ENCODE data around the gene VRTN. TPM values are rescaled to one million over a fixed set of nuclear protein-coding genes. Genes with fewer than 3 reads are reported as not detected.

The VRTN gene
- total and polyA plus RNA-seq, 4 donors, result not detected

DNA sequence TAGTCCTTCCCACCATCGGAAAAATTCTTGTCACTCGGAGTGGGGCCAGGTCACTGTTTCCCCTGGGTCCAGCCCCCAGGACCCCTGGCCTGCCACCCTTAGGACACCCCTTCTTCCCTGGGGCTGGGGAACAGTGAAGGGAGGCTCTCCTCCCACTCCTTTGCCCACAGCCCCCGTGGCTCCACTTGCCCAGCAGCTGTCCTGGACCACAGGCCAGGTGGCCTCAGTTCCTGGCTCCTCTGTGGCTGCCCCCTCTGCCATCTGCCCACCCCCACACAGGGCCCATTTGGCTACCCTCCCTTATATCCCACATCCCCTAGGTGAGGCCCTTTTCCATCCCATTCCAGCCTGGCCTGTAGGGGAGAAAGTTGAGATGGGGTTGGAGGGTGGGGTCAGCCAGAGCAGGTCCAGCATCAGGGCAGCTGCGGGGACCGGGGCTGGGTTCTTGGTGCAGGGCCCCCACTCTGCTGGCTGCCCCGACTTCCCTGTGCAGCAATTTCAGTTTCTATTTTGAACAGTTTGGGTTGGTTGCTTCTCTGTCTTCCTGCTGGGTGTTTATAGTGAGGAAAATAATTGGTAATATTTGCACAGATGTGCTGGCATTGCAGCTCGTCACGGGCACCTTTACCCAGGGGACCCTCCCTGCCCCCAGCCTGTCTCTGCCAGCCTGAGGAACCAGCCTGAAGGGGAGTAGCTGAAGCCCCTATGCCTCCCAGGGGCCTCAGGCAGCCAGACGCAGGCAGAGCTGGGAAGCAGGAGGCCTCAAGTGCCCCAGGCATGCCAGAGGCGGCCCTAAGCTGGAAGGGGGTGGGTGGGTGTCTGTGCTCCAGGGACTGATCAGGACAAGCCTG is 54.4 kb downstream of the VRTN start:
- WGBS (ENCODE audit: insufficient coverage), result 53% methylated on average over 8 of the region's 10 CpGs
- Histone ChIP-seq H3K27me3 (ENCODE audit: control insufficient read depth, insufficient read depth, low read length) (no peaks in the 10 kb centered on the region), H3K36me3 (ENCODE audit: control insufficient read depth, insufficient read depth, low read length) (peaks cover 7% of the 10 kb centered on the region), H3K9me3 (ENCODE audit: control insufficient read depth, insufficient read depth, low read length) (no peaks in the 10 kb centered on the region), H3K4me3 (ENCODE audit: low read depth, low read length) (no peak overlapping the region), H3K27ac (ENCODE audit: low read depth, low read length) (no peak overlapping the region), H3K4me1 (ENCODE audit: control insufficient read depth, insufficient read depth, low read length) (peaks cover 26% of the 10 kb centered on the region)
- peak in 1 of 6 donors; percentile 81 for DNase-seq (ENCODE audit: low read depth in 4 of 6, low spot score in 6 of 6)

DNA sequence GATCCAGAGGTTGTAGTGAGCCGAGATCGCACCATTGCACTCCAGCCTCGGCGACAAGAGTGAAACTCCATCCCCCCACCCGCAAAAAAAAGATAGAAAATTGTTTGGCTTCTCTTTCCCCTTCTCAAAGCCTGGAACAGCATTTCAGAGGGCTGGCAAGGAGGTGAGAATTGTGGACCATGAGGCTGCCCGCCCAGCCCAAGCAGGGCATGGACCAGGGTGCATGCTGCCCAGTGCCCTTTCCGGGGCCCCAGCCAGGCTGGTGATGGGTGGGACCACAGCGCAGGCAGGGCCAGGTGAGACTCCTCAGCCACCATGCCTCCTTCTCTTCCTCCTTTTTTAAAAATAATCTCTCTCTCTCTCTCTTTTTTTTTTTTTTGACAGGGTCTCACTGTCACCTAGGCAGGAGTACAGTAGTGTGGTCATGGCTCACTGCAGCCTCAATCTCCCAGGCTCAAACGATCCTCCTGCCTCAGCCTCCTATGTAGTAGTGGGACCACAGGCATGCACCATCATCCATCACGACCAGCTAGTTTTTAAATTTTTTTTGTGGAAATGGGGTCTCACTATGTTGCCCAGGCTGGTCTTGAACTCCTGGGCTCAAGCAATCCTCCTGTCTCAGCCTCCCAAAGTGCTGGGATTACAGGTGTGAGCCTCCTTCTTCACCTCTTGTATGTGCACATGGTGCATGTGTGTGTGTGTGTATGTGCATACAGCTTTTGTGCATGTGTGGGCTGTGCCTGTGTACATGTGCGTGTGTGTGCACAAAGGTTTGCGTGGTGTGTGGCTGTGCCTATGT is 55.5 kb downstream of the VRTN start:
- WGBS (ENCODE audit: insufficient coverage), result 91% methylated on average over 9 of the region's 12 CpGs
- no peaks in the 10 kb centered on the region for H3K9me3 ChIP-seq (ENCODE audit: control insufficient read depth, insufficient read depth, low read length)
- DNase-seq (ENCODE audit: low read depth in 4 of 6, low spot score in 6 of 6), result no peak
- peaks cover 8% of the 10 kb centered on the region for H3K36me3 ChIP-seq (ENCODE audit: control insufficient read depth, insufficient read depth, low read length)
- peaks cover 26% of the 10 kb centered on the region for H3K4me1 ChIP-seq (ENCODE audit: control insufficient read depth, insufficient read depth, low read length)
- no peak overlapping the region for H3K4me3 ChIP-seq (ENCODE audit: low read depth, low read length)
- no peak overlapping the region for H3K27ac ChIP-seq (ENCODE audit: low read depth, low read length)
- H3K27me3 ChIP-seq (ENCODE audit: control insufficient read depth, insufficient read depth, low read length), result no peaks in the 10 kb centered on the region

DNA sequence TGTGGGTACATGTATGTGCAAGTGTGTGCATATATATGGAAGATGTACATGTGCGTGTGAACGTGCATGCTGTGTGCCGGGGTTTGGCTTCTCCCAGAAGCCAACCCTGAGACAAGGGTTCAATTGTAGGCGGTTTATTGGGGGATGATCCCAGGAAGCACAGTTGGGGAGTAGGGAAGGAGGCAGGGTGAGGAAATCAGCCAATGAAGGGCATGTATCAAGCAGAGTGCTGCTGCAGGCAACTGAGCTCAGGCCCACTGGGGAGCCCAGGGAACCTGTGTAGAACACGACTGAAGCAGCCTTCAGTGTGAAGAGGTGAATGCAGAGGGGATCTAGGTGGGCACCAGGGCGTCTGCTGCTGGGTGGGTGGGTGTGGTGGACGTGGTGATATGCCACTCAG is 56.2 kb downstream of the VRTN start:
- no peak overlapping the region for H3K4me3 ChIP-seq (ENCODE audit: low read depth, low read length)
- no peaks in the 10 kb centered on the region for H3K27me3 ChIP-seq (ENCODE audit: control insufficient read depth, insufficient read depth, low read length)
- no peak overlapping the region for H3K27ac ChIP-seq (ENCODE audit: low read depth, low read length)
- peaks cover 8% of the 10 kb centered on the region for H3K36me3 ChIP-seq (ENCODE audit: control insufficient read depth, insufficient read depth, low read length)
- no peak for DNase-seq (ENCODE audit: low read depth in 4 of 6, low spot score in 6 of 6)
- H3K9me3 ChIP-seq (ENCODE audit: control insufficient read depth, insufficient read depth, low read length), result no peaks in the 10 kb centered on the region
- WGBS (ENCODE audit: insufficient coverage), result 71% methylated on average over 7 of the region's 7 CpGs
- peaks cover 26% of the 10 kb centered on the region for H3K4me1 ChIP-seq (ENCODE audit: control insufficient read depth, insufficient read depth, low read length)

- 90% methylated on average over 2 of the region's 4 CpGs for WGBS (ENCODE audit: insufficient coverage)
- DNase-seq (ENCODE audit: low read depth in 4 of 6, low spot score in 6 of 6), result no peak
- Histone ChIP-seq H3K36me3 (ENCODE audit: control insufficient read depth, insufficient read depth, low read length) (peaks cover 8% of the 10 kb centered on the region), H3K4me3 (ENCODE audit: low read depth, low read length) (no peak overlapping the region), H3K27ac (ENCODE audit: low read depth, low read length) (no peak overlapping the region), H3K9me3 (ENCODE audit: control insufficient read depth, insufficient read depth, low read length) (no peaks in the 10 kb centered on the region), H3K27me3 (ENCODE audit: control insufficient read depth, insufficient read depth, low read length) (no peaks in the 10 kb centered on the region), H3K4me1 (ENCODE audit: control insufficient read depth, insufficient read depth, low read length) (peaks cover 25% of the 10 kb centered on the region)
Measured at GRCh38 chr14:74405663-74406062, 57.4 kb downstream of the VRTN start.

DNA sequence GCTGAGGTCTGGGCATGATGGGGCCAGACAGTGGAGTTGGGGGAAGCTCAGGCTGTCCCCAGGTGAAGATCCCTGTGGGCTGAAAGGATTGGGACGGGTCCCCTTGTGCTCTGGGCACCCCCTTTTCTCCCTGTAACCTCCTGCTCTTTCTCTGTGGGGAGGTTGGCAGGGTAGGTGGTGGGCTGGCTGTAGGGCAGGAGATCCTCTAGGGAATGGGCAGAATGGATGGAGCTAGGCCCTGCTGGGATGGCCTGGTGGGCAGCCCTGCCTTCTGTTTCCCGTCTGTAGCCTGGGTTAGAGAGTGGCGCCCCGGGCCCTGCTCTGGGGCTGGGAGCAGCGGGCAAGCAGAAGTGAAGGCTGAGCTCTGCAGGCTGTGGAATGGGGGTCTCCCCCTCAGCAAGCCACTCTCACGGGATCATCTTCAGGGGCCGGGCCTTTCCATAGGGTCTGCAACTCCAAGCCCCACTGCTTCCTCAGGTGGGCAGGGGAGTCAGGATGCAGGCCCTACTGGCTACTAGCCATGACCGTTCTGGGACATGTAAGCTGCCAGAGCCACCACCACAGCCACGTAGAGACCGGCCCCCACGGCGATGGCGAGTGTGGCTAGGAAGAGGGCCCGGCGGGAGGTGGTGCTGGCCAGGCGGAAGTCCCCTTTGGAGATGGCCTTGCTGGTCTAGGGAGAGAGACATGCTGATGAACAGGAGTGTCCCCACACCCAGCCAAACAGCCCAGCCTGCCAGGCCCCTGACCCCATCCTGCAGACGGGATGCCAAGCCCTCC is 58.9 kb downstream of the VRTN start:
- Histone ChIP-seq H3K36me3 (ENCODE audit: control insufficient read depth, insufficient read depth, low read length) (peaks cover 8% of the 10 kb centered on the region), H3K27me3 (ENCODE audit: control insufficient read depth, insufficient read depth, low read length) (no peaks in the 10 kb centered on the region), H3K9me3 (ENCODE audit: control insufficient read depth, insufficient read depth, low read length) (no peaks in the 10 kb centered on the region), H3K4me1 (ENCODE audit: control insufficient read depth, insufficient read depth, low read length) (peaks cover 11% of the 10 kb centered on the region), H3K4me3 (ENCODE audit: low read depth, low read length) (no peak overlapping the region), H3K27ac (ENCODE audit: low read depth, low read length) (no peak overlapping the region)
- WGBS (ENCODE audit: insufficient coverage), result 93% methylated on average over 15 of the region's 17 CpGs
- DNase-seq (ENCODE audit: low read depth in 4 of 6, low spot score in 6 of 6), result no peak

DNA sequence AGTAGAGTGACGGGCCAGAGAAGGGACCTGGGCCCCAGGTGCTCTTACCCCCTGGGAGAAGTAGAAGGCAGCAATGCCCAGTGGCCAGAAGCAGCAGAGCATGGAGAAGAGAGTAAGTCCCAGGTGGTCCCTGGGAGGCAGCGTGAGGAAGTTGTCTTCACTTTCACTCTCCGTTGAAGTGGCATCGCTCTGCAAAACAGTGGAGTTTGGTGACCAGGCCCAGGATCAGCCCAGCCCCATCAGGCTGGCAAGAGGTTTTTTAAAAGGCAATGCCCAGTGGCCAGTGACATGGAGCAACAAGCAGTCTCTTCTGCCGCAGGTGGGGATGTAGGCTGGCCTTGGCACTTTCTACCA is 59.5 kb downstream of the VRTN start:
- no peaks in the 10 kb centered on the region for H3K27me3 ChIP-seq (ENCODE audit: control insufficient read depth, insufficient read depth, low read length)
- H3K27ac ChIP-seq (ENCODE audit: low read depth, low read length), result no peak overlapping the region
- peaks cover 8% of the 10 kb centered on the region for H3K36me3 ChIP-seq (ENCODE audit: control insufficient read depth, insufficient read depth, low read length)
- H3K4me3 ChIP-seq (ENCODE audit: low read depth, low read length), result no peak overlapping the region
- peaks cover 5% of the 10 kb centered on the region for H3K4me1 ChIP-seq (ENCODE audit: control insufficient read depth, insufficient read depth, low read length)
- WGBS (ENCODE audit: insufficient coverage), result 98% methylated on average over 4 of the region's 5 CpGs
- no peaks in the 10 kb centered on the region for H3K9me3 ChIP-seq (ENCODE audit: control insufficient read depth, insufficient read depth, low read length)
- DNase-seq (ENCODE audit: low read depth in 4 of 6, low spot score in 6 of 6), result no peak

DNA sequence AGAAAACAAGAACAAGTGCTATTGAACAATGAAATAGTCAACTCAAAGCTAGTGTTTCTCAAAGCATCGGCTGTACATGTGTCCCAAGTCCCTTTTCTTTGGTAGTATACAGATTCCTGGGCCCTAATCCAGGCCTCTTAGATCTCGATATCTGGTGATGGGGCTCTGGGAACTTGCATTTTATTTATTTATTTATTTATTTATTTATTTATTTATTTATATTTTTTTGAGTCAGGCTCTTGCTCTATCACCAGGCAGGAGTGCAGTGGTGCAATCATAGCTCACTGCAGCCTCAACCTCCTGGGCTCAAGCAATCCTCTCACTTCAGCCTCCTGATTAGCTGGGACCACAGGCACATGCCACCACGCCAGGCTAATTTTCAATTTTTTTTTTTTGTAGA is 60.6 kb downstream of the VRTN start:
- no CpG with 5 or more reads among the region's 3 CpGs for WGBS (ENCODE audit: insufficient coverage)

DNA sequence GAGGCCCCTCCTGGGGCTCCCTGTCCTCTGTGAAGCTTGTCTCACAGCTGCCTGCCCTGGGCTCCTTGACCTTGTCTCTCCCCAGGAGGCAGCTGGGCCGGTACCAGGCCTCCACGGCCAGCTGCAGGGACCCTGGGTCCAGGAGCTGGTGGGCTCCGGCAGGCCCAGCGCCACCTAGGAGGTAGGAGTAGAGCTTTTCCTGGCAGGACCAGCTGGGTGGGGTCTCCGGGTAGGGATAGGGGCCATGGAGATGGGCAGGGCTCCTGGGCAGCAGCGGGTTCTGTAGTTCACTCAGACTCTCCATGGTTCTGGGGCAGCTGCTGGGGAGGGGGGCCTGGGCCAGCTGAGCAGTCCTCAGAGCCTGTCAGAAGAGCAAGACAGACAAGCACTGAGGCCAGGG is 61.2 kb downstream of the VRTN start:
- DNase-seq (ENCODE audit: low read depth in 4 of 6, low spot score in 6 of 6), result no peak
- H3K4me3 ChIP-seq (ENCODE audit: low read depth, low read length), result no peak overlapping the region
- H3K9me3 ChIP-seq (ENCODE audit: control insufficient read depth, insufficient read depth, low read length), result no peaks in the 10 kb centered on the region
- 78% methylated on average over 6 of the region's 6 CpGs for WGBS (ENCODE audit: insufficient coverage)
- H3K27ac ChIP-seq (ENCODE audit: low read depth, low read length), result no peak overlapping the region
- H3K4me1 ChIP-seq (ENCODE audit: control insufficient read depth, insufficient read depth, low read length), result no peaks in the 10 kb centered on the region
- H3K36me3 ChIP-seq (ENCODE audit: control insufficient read depth, insufficient read depth, low read length), result peaks cover 8% of the 10 kb centered on the region
- no peaks in the 10 kb centered on the region for H3K27me3 ChIP-seq (ENCODE audit: control insufficient read depth, insufficient read depth, low read length)

More for the DNA sequence above, 60.6 kb downstream of the VRTN start:
- DNase-seq (ENCODE audit: low read depth in 4 of 6, low spot score in 6 of 6), result no peak
- Histone ChIP-seq H3K27ac (ENCODE audit: low read depth, low read length) (no peak overlapping the region), H3K9me3 (ENCODE audit: control insufficient read depth, insufficient read depth, low read length) (no peaks in the 10 kb centered on the region), H3K4me3 (ENCODE audit: low read depth, low read length) (no peak overlapping the region), H3K4me1 (ENCODE audit: control insufficient read depth, insufficient read depth, low read length) (no peaks in the 10 kb centered on the region), H3K27me3 (ENCODE audit: control insufficient read depth, insufficient read depth, low read length) (no peaks in the 10 kb centered on the region), H3K36me3 (ENCODE audit: control insufficient read depth, insufficient read depth, low read length) (peaks cover 8% of the 10 kb centered on the region)
